GM12878 (cell line): Measurements from ENCODE around the gene SIPA1. TPM values are rescaled to one million over a fixed set of nuclear protein-coding genes. Genes with fewer than 3 reads are reported as not detected.
A peak's percentile ranks its signal among the peaks of the same experiment; 100 is the strongest.

Source experiments
- ATAC-seq: fragments of 200-7000 bp; cut with Tn5 transposase; 3 replicates; pipeline ENCODE4 v1.9.1; 2020; ENCODE audit warnings: mild to moderate bottlenecking, moderate library complexity
- BruUV-seq: library from RNA; stranded (reverse); fragments of 400-500 nt; replicated peaks from 2 replicates; lab custom pipeline; 2021; lab: Mats Ljungman, UMichigan
- CTCF ChIA-PET: fragments of 300-600 bp; sonication (Branson Sonifier 250); formaldehyde crosslinking; extraction: SDS; loops from one replicate; lab custom pipeline; 2021; ENCODE audit warnings: inconsistent platforms; lab: Yijun Ruan, JAX
- POLR2A ChIA-PET: fragments of 350-600 bp; formaldehyde crosslinking; extraction: SDS; loops from one replicate; lab custom pipeline; 2021; ENCODE audit warnings: inconsistent platforms; lab: Charles Lee
- RAD21 ChIA-PET: fragments of 300-600 bp; sonication (Branson Sonifier 250); formaldehyde crosslinking; loops from one replicate; lab custom pipeline; 2023; ENCODE audit warnings: antibody characterized with exemption; ENCODE audit not compliant: unreplicated experiment; lab: Charles Lee
- SMC1A ChIA-PET: fragments of 300-600 bp; sonication (Branson Sonifier 250); formaldehyde crosslinking; loops from one replicate; lab custom pipeline; 2023; ENCODE audit not compliant: unreplicated experiment, uncharacterized antibody; lab: Charles Lee
- DNase-seq: peaks from one replicate; pipeline ENCODE4 v3.0.0-alpha.2; 2011; ENCODE audit warnings: low read depth, low spot score
- FAIRE-seq: peaks from 3 replicates; lab custom pipeline; 2011; peaks lifted over from hg19 to GRCh38; lab: Jason Lieb, UNC
- H2AFZ ChIP-seq: 2 replicates; pipeline ENCODE4 v1.6.0; 2011; ENCODE audit warnings: low read depth, low read length, control low read depth; ENCODE audit not compliant: control insufficient read depth
- H3K27ac ChIP-seq: 2 replicates; pipeline ENCODE4 v1.5.1; 2011; ENCODE audit warnings: control low read depth; ENCODE audit not compliant: control insufficient read depth, insufficient read depth
- H3K27me3 ChIP-seq, 2 experiments: replicated peaks in 1 of 2; 2 replicates each; pipeline versions ENCODE4 v1.6.0 to v1.6.1; 2011; ENCODE audit warnings: low read length in 1 of 2; ENCODE audit not compliant: control insufficient read depth in 2 of 2, insufficient read depth in 2 of 2
- H3K36me3 ChIP-seq, 2 experiments: 2 replicates each; pipeline ENCODE4 v1.5.1; 2011; ENCODE audit warnings: low read length in 1 of 2; ENCODE audit not compliant: control insufficient read depth in 2 of 2, insufficient read depth in 2 of 2
- H3K4me1 ChIP-seq: 2 replicates; pipeline ENCODE4 v1.6.1; 2011; ENCODE audit warnings: mild to moderate bottlenecking, low read length, moderate library complexity, mixed read lengths; ENCODE audit not compliant: control insufficient read depth, insufficient read depth
- H3K4me2 ChIP-seq: 2 replicates; pipeline ENCODE4 v1.6.0; 2011; ENCODE audit warnings: control low read depth; ENCODE audit not compliant: control insufficient read depth, insufficient read depth
- H3K4me3 ChIP-seq: fragments of 200-600 bp; sonication (generic); 2 replicates; pipeline ENCODE4 v1.5.1; 2016
- H3K79me2 ChIP-seq: 2 replicates; pipeline ENCODE4 v1.6.0; 2011; ENCODE audit warnings: low read length; ENCODE audit not compliant: control insufficient read depth, insufficient read depth
- H3K9ac ChIP-seq: 2 replicates; pipeline ENCODE4 v1.8.0; 2011; ENCODE audit warnings: low read length, control low read depth, mixed read lengths; ENCODE audit not compliant: control insufficient read depth, insufficient read depth
- H3K9me3 ChIP-seq: replicated peaks from 3 replicates; pipeline ENCODE4 v1.5.1; 2011; ENCODE audit warnings: mild to moderate bottlenecking, low read length; ENCODE audit not compliant: control insufficient read depth, insufficient read depth
- H4K20me1 ChIP-seq: 2 replicates; pipeline ENCODE4 v1.6.0; 2011; ENCODE audit not compliant: control insufficient read depth, insufficient read depth
- MTA2 ChIP-seq: fragments of 450-650 bp; IDR thresholded peaks from 2 replicates; pipeline ENCODE4 v1.6.1; 2016; ENCODE audit warnings: low read depth, mild to moderate bottlenecking, moderate library complexity
- MTA3 ChIP-seq: IDR thresholded peaks from 2 replicates; pipeline ENCODE4 v1.6.1; 2012; ENCODE audit warnings: low read length, inconsistent platforms, borderline replicate concordance
- TBL1XR1 ChIP-seq: IDR thresholded peaks from 2 replicates; pipeline ENCODE4 v1.6.1; 2012; ENCODE audit warnings: low read depth, low read length, improper control_type of control experiment
- ZNF24 ChIP-seq: fragments of 450-650 bp; IDR thresholded peaks from 2 replicates; pipeline ENCODE4 v1.6.1; 2017; ENCODE audit warnings: antibody characterized with exemption, mild to moderate bottlenecking
- WGBS: methylation state at CpG from one replicate; pipeline ENCODE4 v1.1.6; 2016; ENCODE audit warnings: low lambda C conversion rate; ENCODE audit not compliant: insufficient replicate concordance, insufficient coverage; ENCODE audit errors: missing lambda C conversion rate; 5-methylcytosine and 5-hydroxymethylcytosine counted together
- in situ Hi-C: fragments of 300-500 bp; cut with MboI; formaldehyde crosslinking; loops from 9 replicates; pipeline ENCODE4 v1.14.3; 2018; ENCODE audit warnings: mixed read lengths
- intact Hi-C: fragments of 100-400 bp; cut with micrococcal nuclease; formaldehyde crosslinking; loops from one replicate; pipeline ENCODE4 v1.14.2; 2022; ENCODE audit not compliant: unreplicated experiment
- polyA plus RNA-seq, 11 experiments: library from polyadenylated mRNA; depleted of rRNA in 4 of 11; unstranded in 6 of 11; stranded (reverse) in 5 of 11; fragments of >200 nt; fragmentation: Nextera tagmentation in 4 of 11; fragmentation: Illumina TruSeq in 1 of 11; extraction: Ambion mirVana in 4 of 11; extraction: Trizol in 1 of 11; gene quantifications; 1 replicate in 1 of 11; 2 replicates in 10 of 11; pipeline versions ENCODE4 v1.2.1 to v1.2.3, GENCODE V29; 2011 to 2016; ENCODE audit warnings: inconsistent platforms in 2 of 11, missing spikeins in 2 of 11, low read depth in 1 of 11
- total RNA-seq, 4 experiments: library from RNA; depleted of rRNA in 3 of 4; stranded (reverse); fragments of >200 nt in 3 of 4; fragmentation: Illumina TruSeq in 1 of 4; extraction: Trizol in 1 of 4; gene quantifications; 2 replicates each; pipeline versions ENCODE4 v1.2.1 to v1.2.3, GENCODE V29; 2013 to 2021
- TF ChIP-seq, protein P1 (sequence below): fragments of 150-350 bp; IDR thresholded peaks from 2 replicates; pipeline ENCODE4 v1.6.1; 2016; ENCODE audit warnings: low read depth, low read length
- TF ChIP-seq, protein P2 (sequence below): fragments of 450-650 bp; conservative IDR thresholded peaks from 2 replicates; pipeline ENCODE4 v1.6.1; 2017; ENCODE audit warnings: mild to moderate bottlenecking, moderate library complexity

Gene SIPA1
- total and polyA plus RNA-seq, 10 of the 15 experiments (the other 5 are each of a cell fraction or from before 2014, with no cell fraction given): 1.0 to 139 (median 33.4) TPM

DNA sequence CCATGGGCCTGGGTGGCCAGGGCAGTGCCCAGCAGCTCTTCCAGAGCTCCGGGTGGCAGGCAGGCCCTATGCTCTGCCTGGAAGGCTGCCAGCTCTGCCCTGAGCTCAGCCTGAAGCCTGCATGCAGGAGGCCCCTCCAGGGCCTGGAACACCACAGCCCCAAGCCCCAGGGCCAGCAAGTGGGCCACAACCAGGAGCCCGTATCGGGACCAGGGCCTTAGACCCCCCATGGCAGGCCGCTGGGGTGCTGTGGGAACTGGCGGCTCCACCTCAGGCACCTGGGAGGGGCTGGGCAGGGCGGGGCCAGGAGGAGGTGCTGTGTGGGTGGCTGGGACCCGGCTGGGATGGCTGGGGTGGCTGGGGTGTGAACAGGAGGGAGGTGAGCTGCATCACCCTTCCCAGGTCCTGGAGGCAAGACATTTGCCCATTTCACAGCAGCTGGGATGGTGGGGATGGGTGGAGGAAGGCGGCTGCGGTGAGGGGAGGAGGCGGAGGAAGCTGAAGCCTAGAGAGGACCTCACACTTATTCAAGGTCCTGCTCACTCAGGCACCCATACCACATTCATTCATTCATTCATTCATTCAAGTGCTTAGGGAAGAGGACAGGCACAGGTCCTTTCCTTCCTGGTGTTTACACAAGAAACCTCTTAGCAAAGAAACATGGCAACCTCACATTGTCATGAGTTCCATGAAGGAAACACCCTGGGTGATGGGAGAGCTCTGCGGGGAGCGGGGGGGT is 42.2 kb upstream of the SIPA1 start, which contains the start of gene KCNK7:
KCNK7 (minus strand) TSS at position 258 of the 739 bp plus-strand sequence; CDS start at position 230, 28 bp downstream.
- RAD21 ChIA-PET: interaction anchor here (2.5 to 2.8 kb wide), 2 partner anchors 20 to 54 kb away, joined by 10 to 18 read pairs; partner anchors contain the start of gene EHBP1L1
- no peak for TF ChIP-seq MTA2
- TF ChIP-seq ZNF24: peak; percentile 70
- TF ChIP-seq, all 136 proteins: peak for 1
- no peak for ATAC-seq

DNA sequence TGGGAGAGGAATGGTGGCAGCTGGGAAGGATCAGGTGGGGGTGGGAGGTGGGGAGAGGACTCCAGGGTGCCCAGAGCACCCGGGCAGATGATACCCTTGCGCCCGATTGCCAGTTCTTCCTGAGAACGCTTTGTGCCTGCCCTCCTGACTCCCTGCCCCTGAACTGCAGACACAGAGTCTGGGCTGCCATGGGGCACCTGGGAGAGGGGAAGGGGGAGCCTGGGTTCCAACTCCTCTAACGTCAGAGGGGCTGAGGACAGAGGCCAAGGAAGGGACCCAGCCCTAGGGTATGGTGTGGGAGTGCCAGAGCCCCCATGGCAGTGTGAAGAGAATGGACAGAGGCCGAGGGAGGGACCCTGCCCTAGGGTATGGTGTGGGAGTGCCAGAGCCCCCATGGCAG is 41.4 kb upstream of the SIPA1 start:
- Histone ChIP-seq H3K4me1 (no peaks in the 10 kb centered on the region), H3K27ac (no peak overlapping the region), H3K4me2 (no peak overlapping the region), H2AFZ (no peak overlapping the region), H3K9me3 (no peaks in the 10 kb centered on the region), H3K9ac (no peak overlapping the region), H3K27me3 (no peaks in the 10 kb centered on the region), H3K36me3 (peaks cover 1 to 3% of the 10 kb centered on the region in 2 experiments; a peak in 3 of 4 replicates), H3K79me2 (no peaks in the 10 kb centered on the region), H3K4me3 (no peak overlapping the region), H4K20me1 (no peaks in the 10 kb centered on the region)
- SMC1A ChIA-PET: interaction anchor here (2.0 kb wide), 1 partner anchor 23 kb away, joined by 6 read pairs; the partner anchor contains the start of gene FAM89B
- no peak for DNase-seq
- in situ Hi-C loops (no loop called here), intact Hi-C loops (no loop called here)
- ATAC-seq: no peak
- WGBS: 67% methylated on average over 6 of the region's 6 CpGs
- BruUV-seq: no TSS peak
- FAIRE-seq: no peak
- CTCF ChIA-PET: interaction anchor here (1.4 kb wide), 1 partner anchor 20 kb away, joined by 3 read pairs; the partner anchor contains the start of gene EHBP1L1
- RAD21 ChIA-PET: no interaction called here
- POLR2A ChIA-PET: interaction anchor here (0.5 to 0.9 kb wide), 4 partner anchors 9 to 542 kb away, joined by 3 to 4 read pairs (median 4); no protein-coding TSS in a partner anchor
- TF ChIP-seq, protein P1, sequence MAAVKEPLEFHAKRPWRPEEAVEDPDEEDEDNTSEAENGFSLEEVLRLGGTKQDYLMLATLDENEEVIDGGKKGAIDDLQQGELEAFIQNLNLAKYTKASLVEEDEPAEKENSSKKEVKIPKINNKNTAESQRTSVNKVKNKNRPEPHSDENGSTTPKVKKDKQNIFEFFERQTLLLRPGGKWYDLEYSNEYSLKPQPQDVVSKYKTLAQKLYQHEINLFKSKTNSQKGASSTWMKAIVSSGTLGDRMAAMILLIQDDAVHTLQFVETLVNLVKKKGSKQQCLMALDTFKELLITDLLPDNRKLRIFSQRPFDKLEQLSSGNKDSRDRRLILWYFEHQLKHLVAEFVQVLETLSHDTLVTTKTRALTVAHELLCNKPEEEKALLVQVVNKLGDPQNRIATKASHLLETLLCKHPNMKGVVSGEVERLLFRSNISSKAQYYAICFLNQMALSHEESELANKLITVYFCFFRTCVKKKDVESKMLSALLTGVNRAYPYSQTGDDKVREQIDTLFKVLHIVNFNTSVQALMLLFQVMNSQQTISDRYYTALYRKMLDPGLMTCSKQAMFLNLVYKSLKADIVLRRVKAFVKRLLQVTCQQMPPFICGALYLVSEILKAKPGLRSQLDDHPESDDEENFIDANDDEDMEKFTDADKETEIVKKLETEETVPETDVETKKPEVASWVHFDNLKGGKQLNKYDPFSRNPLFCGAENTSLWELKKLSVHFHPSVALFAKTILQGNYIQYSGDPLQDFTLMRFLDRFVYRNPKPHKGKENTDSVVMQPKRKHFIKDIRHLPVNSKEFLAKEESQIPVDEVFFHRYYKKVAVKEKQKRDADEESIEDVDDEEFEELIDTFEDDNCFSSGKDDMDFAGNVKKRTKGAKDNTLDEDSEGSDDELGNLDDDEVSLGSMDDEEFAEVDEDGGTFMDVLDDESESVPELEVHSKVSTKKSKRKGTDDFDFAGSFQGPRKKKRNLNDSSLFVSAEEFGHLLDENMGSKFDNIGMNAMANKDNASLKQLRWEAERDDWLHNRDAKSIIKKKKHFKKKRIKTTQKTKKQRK: no peak
- TF ChIP-seq TBL1XR1 (no peak), MTA3 (no peak)
- TF ChIP-seq, protein P2, sequence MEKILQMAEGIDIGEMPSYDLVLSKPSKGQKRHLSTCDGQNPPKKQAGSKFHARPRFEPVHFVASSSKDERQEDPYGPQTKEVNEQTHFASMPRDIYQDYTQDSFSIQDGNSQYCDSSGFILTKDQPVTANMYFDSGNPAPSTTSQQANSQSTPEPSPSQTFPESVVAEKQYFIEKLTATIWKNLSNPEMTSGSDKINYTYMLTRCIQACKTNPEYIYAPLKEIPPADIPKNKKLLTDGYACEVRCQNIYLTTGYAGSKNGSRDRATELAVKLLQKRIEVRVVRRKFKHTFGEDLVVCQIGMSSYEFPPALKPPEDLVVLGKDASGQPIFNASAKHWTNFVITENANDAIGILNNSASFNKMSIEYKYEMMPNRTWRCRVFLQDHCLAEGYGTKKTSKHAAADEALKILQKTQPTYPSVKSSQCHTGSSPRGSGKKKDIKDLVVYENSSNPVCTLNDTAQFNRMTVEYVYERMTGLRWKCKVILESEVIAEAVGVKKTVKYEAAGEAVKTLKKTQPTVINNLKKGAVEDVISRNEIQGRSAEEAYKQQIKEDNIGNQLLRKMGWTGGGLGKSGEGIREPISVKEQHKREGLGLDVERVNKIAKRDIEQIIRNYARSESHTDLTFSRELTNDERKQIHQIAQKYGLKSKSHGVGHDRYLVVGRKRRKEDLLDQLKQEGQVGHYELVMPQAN: no peak

More for the DNA sequence above, 42.2 kb upstream of the SIPA1 start, which contains the start of gene KCNK7:
- CTCF ChIA-PET: interaction anchor here (0.9 to 3.3 kb wide), 3 partner anchors 9 to 55 kb away, joined by 3 to 39 read pairs (median 3); partner anchors contain the start of gene EHBP1L1
- 78% methylated on average over 10 of the region's 12 CpGs for WGBS
- H3K4me2 ChIP-seq: no peak within 1 kb of the TSS
- H3K36me3 ChIP-seq: peaks cover 1 to 3% of the 10 kb centered on the region in 2 experiments; a peak in 3 of 4 replicates
- no peak within 1 kb of the TSS for H2AFZ ChIP-seq
- no peak within 1 kb of the TSS for H3K4me3 ChIP-seq
- DNase-seq (no peak), FAIRE-seq (no peak)
- H3K27me3 ChIP-seq: no peaks in the 10 kb centered on the region
- POLR2A ChIA-PET: interaction anchor here (0.5 to 0.9 kb wide), 4 partner anchors 8 to 112 kb away, joined by 3 to 4 read pairs (median 4); no protein-coding TSS in a partner anchor
- no peaks in the 10 kb centered on the region for H4K20me1 ChIP-seq
- no peak within 1 kb of the TSS for H3K27ac ChIP-seq
- H3K9me3 ChIP-seq: no peaks in the 10 kb centered on the region
- SMC1A ChIA-PET: interaction anchor here (2.0 kb wide), 1 partner anchor 23 kb away, joined by 6 read pairs; the partner anchor contains the start of gene FAM89B
- no peaks in the 10 kb centered on the region for H3K4me1 ChIP-seq
- no TSS peak for BruUV-seq
- no peak within 1 kb of the TSS for H3K9ac ChIP-seq
- in situ Hi-C loops: no loop called here
- intact Hi-C loops: no loop called here
- H3K79me2 ChIP-seq: no peaks in the 10 kb centered on the region
